ENCODE results near the gene HOXC12. TPM values are rescaled to one million over a fixed set of nuclear protein-coding genes. Genes with fewer than 3 reads are reported as not detected.

Gene HOXC12
- total and polyA plus RNA-seq, 11 donors, result not detected

DNA sequence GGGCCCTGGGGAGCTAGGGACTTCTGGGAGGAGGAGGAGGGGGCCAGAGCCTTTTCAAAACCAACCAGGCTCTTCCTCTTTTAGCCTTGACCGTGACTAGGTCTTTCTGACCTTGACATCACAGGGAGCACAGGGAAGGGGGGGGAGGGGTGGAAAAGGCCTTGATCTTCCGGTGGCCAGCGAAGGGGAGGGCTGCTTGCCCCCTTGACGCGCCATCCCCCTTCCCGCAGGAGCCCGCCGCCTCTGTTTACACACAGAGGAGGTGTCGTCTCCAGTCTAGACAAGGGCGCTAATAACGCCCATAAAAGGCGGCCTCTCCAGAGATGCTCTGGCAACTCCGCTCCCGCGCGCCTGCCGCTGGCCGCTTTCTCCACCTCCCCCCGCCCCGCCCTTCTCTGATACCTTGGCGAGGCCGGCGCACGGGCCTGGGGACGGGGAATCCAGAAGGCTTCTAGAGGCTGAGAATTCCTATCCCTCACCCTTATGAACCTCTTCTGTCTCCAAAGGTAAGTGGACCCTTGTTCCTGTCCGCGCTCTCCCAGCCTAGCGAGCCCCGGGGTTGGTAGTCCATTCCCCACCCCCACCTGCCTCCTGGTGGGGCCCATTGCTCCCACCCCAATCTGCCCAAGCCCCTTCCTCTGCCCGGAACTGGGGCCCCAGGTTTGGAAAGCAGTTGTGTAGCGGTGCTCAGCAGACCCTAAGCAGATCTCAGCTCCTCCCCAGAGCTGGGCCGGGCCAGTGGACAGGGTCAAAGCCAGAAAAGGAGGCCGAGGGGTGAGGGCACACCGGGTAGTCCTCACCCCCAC, 4.9 kb upstream of the HOXC12 start:
- intact Hi-C loops (cut with DNase I), result no loop called here
- TF ChIP-seq POLR2A (IDR thresholded peaks at IDR 0.05), result no peak
- no peaks in the 10 kb centered on the region for H3K36me3 ChIP-seq
- ATAC-seq (no peak), DNase-seq (no peak)
- WGBS, 4 donors, result 3 to 5% (median 4%) methylated on average over 33 to 34 of the region's 34 CpGs
- H3K4me1 ChIP-seq, result peaks cover 0 to 13% (median 5%) of the 10 kb centered on the region in 12 donors
- no peaks in the 10 kb centered on the region for H3K9me3 ChIP-seq
- no peak overlapping the region for H3K27ac ChIP-seq
- H3K4me3 ChIP-seq, result no peak overlapping the region
- peaks cover 79 to 100% (median 98%) of the 10 kb centered on the region in 9 donors for H3K27me3 ChIP-seq

DNA sequence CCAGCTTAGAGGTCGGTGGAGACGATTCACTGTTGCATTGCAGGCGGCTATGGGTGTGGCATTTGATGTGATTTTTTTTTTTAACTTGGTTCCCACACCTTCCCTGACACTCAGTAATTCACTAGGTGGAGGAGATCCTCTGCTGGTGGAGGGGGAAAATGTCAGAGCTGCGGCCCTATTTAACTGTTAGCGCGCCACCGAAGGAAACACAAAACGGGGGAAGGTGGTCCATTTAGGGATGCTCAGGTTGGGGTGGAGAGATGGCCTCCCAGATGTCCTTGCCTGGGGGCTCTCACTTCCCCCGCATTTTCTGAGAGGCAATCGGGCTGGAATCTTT, 4.3 kb upstream of the HOXC12 start:
- DNase-seq (no peak), ATAC-seq (no peak)
- Histone ChIP-seq H3K27ac (no peak overlapping the region), H3K36me3 (no peaks in the 10 kb centered on the region), H3K4me3 (no peak overlapping the region), H3K27me3 (peaks cover 79 to 100% (median 98%) of the 10 kb centered on the region in 9 donors), H3K9me3 (no peaks in the 10 kb centered on the region), H3K4me1 (peaks cover 0 to 18% (median 5%) of the 10 kb centered on the region in 12 donors)
- no peak for TF ChIP-seq POLR2A (IDR thresholded peaks at IDR 0.05)
- TF ChIP-seq CTCF (IDR thresholded peaks at IDR 0.05), result no peak
- 5 to 14% (median 6%) methylated on average over 9 to 10 of the region's 10 CpGs for WGBS, 4 donors
- intact Hi-C loops (cut with DNase I), result no loop called here

DNA sequence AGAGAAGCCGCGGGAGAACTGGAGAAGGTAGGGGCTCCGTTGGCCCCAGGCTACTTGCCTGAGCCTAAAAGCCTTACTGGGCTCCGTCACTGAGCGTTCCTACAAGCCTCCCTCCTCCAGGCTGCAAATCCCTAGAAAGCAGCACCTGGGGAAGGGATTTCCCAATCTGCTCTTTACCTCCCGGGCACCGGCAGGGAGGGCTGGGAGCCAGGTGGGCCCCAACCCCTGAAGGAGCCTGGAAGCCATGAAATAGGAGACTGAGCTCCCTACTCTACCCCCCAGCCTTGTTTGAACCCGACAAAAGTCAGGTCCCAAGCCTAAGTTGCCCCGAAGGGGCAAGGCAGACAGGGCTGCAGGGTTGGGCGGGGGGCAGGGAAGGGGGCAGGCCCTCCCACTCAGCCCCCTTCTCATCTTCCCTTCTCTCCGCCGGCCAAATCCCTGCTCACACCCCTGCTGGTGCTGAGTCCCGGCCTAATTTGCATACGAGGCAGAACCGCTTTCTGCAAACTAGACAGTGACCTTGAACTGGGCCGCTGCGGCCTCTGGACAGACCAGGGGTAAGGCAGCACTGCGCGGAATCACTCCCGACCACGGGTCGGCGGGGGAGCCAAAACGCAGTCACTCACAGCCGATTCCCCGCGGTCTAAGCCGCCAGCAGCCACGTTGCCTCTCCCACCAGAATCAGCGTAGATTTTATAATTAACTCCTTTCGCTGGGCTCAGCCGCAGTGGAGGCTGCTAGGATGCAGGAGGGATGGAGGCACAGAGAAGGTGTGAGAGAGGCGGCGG, 3.7 kb upstream of the HOXC12 start:
- Histone ChIP-seq H3K36me3 (no peaks in the 10 kb centered on the region), H3K27me3 (peaks cover 76 to 100% (median 98%) of the 10 kb centered on the region in 9 donors), H3K9me3 (no peaks in the 10 kb centered on the region), H3K4me1 (peaks cover 0 to 18% (median 5%) of the 10 kb centered on the region in 12 donors), H3K4me3 (no peak overlapping the region), H3K27ac (no peak overlapping the region)
- 3 to 4% (median 3%) methylated on average over 27 to 34 of the region's 34 CpGs for WGBS, 4 donors
- no peak for DNase-seq
- TF ChIP-seq POLR2A (IDR thresholded peaks at IDR 0.05), result no peak
- intact Hi-C loops (cut with DNase I), result no loop called here
- no peak for ATAC-seq

GRCh38 chr12:53951577-53952334, 2.9 kb upstream of the HOXC12 start:
- TF ChIP-seq CTCF (IDR thresholded peaks at IDR 0.05) (no peak), POLR2A (IDR thresholded peaks at IDR 0.05) (no peak)
- Histone ChIP-seq H3K36me3 (no peaks in the 10 kb centered on the region), H3K4me1 (peaks cover 0 to 18% (median 5%) of the 10 kb centered on the region in 12 donors), H3K27ac (no peak overlapping the region), H3K9me3 (no peaks in the 10 kb centered on the region), H3K4me3 (no peak overlapping the region), H3K27me3 (peaks cover 71 to 100% (median 98%) of the 10 kb centered on the region in 9 donors)
- 3 to 4% (median 3%) methylated on average over 22 to 47 of the region's 47 CpGs for WGBS, 4 donors
- ATAC-seq (no peak), DNase-seq (no peak)
- intact Hi-C loops (cut with DNase I), result no loop called here
